Hematopoietic multipotent progenitor cell treated with erythropoietin and hydrocortisone succinate and interleukin-3 and kit ligand, for 15 days (in vitro differentiated cells): Measurements from ENCODE around the gene NR2F6.
"Not testable (repeated sequence)": the region's sequence is repeated elsewhere in the genome, so short reads cannot be mapped to it uniquely, and the experiment has no call there.

Experiments
- DNase-seq: peaks from one replicate; pipeline ENCODE4 v3.0.0-alpha.2; 2015; ENCODE audit warnings: low spot score

NR2F6 gene

DNA sequence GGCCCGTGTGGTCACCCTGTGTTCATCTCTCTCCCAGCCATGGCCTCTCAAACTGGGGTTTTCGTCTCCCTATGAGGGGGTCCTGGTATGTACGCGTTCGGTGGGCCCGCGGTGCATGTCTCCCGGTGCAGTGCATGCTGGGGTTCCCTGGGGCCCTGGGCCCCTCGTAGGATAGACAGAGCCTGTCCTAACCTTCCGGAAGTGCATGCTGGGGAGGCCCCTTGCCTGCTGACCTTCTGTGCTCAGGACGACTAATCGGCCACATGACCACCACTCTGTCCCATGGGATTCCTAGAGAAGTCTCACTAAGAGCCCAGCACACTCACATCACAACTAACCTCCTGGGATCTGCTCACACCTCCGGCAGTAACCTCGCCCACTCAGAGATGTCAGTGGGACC, 35.4 kb downstream of the NR2F6 start:
- DNase-seq: no peak

- DNase-seq: peak; percentile 72
Measured at GRCh38 chr19:17209126-17210036, 36.3 kb downstream of the NR2F6 start.

DNA sequence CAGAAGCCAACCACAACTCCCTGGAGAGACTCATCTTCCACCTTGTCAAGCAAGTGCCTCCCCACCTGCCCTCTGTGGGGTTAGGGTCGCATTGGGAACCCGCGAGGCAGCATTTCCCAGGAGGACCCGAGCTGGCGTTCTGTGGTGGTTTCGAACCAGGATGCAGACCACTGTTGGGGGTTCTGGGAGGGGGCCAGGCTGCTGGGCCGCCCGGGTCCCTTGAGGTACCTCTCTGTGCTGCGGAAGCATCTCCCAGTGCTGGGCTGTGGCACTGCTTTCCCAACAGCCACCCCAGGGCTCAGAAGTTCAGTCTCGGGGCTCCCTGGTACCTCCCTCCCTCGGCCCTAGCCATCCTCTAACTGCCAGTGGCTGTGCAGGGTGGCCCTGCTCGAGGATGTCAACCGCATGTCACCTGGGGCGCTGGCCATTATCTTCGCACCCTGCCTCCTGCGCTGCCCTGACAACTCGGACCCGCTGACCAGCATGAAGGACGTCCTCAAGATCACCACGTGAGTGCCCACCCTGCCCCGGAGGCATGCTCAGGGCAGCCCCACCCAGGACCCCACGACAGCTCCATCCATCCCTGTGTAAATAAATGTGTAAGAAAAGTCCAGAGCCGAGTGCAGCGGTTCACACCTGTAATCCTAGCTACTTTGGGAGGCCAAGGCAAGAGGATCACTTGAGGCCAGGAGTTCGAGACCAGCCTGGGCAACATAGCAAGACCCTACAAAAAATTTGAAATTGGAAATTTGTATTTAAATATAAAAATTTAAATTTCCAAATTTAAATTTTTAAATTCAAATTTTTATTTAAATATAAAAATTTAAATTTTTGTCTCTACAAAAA, 38.8 kb downstream of the NR2F6 start:
- no peak for DNase-seq

DNA sequence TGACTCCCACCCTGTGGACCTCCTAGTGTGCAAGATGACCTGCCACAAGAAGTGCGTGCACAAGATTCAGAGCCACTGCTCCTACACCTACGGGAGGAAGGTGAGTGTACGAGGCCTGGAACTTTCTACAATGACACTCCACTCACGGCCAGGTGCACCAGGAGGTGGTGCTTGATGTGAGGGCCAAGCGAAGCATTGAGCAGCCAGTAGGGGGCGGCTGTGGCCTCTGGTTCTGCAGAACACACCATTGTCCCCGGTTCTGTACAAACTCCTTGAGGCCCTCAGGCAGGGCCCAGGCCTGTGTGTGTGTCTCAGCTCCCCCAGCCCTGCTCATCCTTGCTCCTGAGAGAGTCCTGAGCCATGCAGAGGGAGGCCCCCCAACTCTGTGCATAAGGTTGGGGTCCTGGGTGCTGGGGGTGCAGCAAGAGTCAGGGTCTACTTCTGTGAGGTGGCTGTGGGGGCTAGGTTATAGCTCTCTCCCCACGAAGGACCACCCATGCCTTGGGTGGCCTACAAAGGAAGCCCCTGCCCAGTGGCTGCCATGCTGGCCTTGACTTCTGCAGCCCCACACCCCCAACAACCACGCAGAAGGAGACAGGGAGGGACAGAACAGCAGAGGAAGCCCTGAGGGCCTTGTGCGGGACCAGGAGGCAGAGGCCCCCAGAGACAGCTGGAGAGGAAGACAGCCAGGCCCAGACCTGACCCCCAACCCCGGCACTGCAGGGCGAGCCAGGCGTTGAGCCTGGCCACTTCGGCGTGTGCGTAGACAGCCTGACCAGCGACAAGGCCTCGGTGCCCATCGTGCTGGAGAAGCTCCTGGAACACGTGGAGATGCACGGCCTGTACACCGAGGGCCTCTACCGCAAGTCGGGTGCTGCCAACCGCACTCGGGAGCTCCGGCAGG, 40.2 kb downstream of the NR2F6 start:
- peak; percentile 76 for DNase-seq

DNA sequence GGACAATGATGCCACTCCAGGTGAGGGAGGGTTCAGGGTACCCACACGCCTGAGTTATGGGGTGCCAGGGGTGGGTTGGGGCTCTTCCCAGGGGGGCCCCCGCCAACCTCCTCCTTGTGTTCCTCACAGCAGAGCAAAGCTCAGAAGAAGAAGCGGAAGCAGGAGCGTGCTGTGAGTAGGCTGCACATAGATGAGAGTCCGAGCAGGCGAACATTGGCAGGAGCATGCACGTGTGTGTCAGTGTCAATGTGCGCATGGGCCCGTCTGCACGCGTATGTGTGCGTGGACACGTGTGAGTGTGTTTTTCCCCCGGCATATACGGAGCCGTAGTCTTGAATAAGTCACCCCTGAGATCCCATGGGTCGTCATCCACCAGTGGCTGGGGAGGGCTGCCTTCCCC, 43.0 kb downstream of the NR2F6 start:
- DNase-seq: no peak

DNA sequence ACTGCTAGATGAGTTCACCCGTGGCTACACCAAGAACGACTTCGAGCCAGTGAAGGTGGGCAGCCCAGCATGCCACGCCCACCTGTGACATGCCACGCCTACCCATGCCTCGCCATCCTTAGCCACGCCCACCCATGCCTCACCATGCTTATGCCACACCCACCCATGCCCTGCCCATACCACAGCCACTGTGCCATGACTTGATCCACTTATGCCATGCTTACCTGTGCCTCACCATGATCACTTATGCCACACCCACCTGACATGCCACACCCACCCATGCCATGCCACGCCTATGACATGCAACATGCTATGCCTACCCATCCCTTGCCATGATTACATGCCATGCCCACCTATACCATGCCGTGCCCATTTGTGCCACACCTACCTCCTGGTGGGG, 43.5 kb downstream of the NR2F6 start:
- peak; percentile 67 for DNase-seq

- no peak for DNase-seq
Measured at GRCh38 chr19:17200408-17201079, 45.2 kb downstream of the NR2F6 start.

GRCh38 chr19:17197666-17198065, 48.1 kb downstream of the NR2F6 start:
- DNase-seq: no peak

- no peak for DNase-seq
Measured at GRCh38 chr19:17196610-17197009, 49.1 kb downstream of the NR2F6 start.

DNA sequence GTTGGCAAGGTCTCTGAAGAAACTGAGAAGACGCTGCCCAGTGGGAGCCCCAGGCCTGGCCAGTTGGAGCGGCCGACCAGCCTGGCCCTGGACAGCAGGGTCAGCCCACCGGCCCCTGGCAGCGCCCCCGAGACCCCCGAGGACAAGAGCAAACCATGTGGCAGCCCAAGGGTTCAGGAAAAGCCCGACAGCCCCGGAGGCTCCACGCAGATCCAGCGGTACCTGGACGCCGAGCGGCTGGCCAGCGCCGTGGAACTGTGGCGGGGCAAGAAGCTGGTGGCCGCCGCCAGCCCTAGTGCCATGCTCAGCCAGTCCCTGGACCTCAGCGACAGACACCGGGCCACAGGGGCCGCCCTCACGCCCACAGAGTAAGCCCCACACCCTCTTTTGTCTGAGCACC, 50.6 kb downstream of the NR2F6 start:
- no peak for DNase-seq

GRCh38 chr19:17194608-17195007, 51.1 kb downstream of the NR2F6 start:
- no peak for DNase-seq

DNA sequence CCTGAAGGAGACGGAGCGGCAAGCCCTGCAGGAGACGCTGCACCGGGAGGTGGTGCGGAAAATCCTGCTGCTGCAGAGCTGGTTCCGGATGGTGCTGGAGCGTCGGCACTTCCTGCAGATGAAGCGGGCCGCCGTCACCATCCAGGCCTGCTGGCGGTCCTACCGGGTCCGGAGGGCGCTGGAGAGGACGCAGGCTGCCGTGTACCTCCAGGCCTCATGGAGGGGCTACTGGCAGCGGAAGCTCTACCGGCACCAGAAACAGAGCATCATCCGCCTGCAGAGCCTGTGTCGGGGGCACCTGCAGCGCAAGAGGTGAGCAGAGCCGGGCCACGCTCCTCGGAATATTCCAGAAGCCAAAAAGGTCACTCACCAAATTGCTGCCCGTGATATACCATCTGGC, 53.0 kb downstream of the NR2F6 start:
- no peak for DNase-seq

- DNase-seq: not testable (repeated sequence)
Measured at GRCh38 chr19:17191736-17192135, 54.0 kb downstream of the NR2F6 start.

GRCh38 chr19:17185590-17185989, 60.1 kb downstream of the NR2F6 start:
- DNase-seq: no peak

GRCh38 chr19:17184371-17184841, 61.3 kb downstream of the NR2F6 start:
- no peak for DNase-seq

GRCh38 chr19:17183858-17184321, 61.8 kb downstream of the NR2F6 start:
- no peak for DNase-seq

GRCh38 chr19:17183271-17183761, 62.4 kb downstream of the NR2F6 start:
- DNase-seq: no peak
